ENCODE data around the gene ZFR2. TPM values are rescaled to one million over a fixed set of nuclear protein-coding genes. Genes with fewer than 3 reads are reported as not detected.

ZFR2 gene
- polyA plus RNA-seq, 5 donors = 0.22 to 0.43 (median 0.26) TPM

DNA sequence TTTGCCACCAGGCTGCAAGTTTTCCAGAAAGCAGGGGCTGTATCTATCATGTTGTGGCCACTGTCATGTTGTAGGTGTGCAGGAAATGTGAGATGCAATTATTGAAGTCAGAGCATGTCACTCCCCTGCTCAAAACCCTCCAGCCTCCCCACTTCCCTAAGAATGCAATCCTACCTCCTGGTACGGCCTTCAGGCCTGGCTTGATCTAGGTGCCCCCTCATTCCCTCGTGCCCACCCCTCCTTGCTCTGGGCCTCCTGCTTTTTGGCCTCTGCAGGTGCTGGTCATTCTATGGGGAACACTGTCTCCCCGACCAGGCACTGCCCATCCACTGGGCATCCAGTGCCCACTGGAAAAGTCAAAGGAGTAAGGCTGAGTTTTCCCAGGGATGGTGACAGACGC is 54.2 kb downstream of the ZFR2 start:
- no peak for DNase-seq

DNA sequence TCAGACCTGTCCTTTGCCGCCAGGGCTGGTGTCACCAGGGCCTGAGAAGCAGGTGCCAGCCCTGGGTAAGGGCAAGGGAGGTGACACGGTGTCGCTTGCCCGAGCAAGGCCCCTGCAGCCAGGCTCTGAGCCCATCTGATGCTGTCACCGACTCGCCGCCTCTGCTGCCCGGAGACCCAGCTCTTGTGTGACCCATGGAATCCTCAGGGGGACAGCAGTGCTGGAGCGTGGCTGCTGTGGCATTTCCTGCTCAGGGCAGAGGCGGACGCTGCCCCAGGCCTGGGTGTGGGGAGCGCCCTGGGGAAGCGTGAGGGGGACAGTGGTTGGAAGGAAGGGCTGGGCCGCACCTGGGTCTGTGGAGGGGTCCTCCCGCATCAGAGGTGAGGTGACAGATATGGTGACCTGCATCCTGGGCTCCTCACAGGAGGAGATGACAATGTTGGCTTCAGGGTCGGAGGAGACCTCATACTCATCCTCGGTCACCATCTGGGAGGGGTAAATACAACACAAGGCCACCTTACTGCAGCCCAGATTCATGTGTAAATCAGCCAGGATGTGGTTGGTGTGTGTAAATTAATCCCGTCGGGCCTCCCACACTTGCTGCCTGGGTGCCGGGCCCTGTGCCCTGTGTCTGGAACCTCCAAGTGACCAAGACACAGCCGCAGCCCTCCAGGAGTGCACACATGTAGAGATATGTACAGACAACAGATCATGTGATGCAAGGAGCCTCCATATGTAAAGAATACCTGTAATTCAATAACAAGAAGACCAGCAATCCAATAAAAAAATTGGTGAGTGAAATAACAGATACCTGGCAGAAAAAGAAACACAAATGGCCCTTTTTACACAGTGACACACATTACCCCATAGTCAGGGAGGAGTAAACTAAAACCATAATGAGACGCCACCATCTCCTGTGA is 55.1 kb downstream of the ZFR2 start:
- no peak for DNase-seq

DNA sequence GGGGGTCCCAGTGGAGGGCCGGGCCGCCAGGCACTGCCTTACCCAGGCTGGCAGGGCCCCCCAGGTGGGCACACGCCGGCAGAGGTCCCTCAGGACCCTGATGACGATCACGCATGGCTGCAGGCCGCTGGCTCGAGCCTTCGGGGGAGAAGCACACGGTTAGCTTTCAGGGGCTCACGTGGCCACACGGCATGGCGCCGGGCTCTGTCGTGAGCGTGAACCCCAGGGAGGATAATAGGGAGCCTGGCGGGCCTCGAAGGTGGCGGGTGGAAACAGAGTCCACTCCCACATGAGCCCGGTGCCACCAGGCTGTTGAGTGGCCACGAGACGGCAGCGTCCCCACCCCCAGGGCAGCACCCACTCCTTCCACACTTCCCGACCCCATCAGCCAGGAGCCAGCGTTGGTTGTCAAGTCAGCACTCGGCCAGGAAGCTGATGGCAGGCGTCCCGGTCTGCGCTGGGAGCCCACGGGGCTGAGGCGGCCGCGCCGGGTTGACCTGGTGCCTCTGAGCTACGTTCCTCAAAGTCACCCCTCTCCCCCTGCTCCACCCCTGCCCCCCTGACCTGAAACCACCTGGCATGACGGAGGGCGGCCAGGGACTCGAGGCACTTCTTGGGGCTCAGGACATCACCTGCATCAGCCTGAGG is 58.0 kb downstream of the ZFR2 start:
- no peak for DNase-seq

DNA sequence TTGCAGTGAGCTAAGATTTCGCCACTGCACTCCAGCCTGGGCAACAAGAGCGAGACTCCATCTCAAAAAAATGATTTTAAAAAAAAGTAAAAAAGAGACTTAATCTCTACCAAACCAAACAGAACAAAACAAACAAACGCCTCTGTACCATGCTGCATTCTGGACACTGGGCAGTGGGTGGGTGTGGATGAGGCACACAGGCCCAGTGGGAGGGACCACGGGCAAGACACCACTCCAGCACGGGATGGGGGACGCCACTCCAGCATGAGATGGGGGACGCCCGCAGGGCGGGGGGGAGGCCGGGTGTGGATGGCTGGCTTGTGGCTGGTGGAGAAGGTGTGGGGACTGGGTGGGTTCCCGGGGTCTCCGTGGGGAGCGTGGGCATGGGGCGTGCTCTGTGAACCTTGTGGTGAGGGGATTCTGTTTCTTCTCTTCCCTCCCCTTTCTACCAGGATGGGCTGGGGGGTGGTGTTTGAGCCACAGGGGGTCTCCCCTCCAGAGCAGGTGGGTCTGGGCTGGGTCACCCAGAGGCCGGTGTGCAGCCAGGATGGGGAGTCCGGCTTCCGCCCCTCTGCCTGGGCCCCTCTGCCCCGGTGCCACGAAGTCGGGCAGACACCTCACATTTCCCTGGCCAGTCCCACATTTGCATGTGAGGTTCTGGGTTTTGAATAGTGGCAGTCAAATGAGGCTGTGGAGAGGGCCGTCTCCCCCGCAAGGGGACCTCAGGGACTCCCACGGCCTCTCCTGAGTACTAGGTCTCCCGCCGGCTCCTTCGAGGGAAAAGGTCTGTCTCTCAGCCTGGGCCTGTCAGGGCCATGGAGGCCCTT is 58.7 kb downstream of the ZFR2 start:
- no peak for DNase-seq

DNA sequence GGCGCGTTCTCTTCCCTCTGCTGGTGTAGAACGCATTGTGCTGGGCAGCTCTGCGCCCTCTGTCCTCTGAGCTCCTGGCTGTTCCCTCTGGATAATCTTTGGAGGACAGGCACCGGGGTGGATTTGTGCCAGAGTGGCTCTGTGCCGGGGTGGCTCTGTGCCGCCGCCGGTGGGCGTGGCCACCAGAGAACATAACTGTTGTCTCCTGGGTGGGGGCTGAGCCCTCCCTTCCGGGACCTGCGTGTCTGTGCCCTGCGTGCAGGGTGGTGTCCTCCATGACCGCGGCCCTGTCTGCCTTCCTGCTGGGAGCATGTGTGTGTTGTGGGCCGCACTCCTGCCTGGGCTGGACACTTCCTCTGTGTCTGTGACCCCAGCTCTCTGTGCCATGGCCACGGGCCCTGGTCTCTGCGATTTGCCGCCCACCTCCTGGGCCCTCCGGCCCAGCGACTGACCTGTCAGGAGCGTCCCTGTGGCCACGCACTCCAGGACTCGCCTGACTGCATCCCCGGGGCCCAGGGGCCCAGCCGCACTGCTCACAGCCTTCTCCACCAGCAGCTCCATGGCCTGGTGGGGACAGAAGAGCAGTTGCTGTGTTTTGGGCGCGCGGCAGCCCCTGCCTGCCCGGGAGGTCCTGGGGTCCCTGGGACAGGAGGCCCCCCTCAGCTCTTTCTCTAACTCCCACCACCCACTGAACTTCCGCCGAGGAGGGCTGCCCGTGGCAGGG is 60.3 kb downstream of the ZFR2 start:
- DNase-seq = no peak

DNA sequence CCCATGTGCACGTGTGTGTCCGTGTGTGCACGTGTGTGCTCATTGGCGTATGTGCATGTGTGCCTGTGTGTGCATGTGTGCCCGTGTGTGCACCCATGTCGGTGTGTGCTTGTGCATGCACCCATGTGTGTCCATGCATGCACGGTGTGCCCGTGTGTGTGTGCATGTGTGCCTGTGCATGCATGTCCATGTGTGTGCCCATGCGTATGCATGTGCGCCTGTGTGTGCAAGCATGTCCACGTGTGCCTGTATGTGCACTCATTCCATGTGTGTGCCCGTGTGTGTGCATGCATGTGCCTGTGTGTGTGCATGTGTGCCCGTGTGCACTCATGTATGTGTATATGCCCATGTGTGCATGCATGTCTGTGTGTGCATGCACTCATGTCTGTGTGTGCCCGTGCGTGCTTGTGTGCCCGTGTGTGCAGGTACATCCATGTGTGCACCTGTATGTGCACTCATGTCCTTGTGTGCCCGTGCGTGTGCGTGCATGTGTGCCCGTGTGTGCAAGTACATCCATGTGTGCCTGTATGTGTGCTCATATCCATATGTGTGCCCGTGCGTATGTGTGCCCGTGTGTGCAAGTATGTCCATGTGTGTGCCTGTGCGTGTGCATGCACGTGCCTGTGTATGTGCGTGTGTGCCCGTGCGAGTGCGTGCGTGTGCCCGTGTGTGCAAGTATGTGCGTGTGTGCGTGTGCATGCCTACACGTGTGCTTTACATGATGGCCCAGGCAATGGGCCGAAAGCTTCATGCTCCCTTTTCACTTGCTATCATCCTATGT is 61.1 kb downstream of the ZFR2 start:
- no peak for DNase-seq

DNA sequence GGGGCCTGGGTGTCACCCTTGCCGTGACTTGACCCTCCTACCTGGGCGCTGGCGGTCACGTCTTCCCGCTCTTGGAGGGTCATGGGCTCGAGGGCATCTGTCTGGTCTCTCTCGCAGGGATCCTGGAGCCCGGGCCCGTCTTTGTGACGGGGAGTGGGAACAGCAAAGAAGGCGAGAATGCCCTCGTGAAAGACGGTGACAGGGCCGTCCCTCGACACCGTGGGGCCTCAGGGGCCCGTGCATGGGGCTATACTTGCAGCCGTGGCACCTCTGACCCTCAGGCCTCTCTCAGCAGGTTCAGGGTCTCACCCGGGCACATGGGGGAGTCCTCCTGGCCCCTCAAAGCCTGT is 61.7 kb downstream of the ZFR2 start:
- DNase-seq = no peak

DNA sequence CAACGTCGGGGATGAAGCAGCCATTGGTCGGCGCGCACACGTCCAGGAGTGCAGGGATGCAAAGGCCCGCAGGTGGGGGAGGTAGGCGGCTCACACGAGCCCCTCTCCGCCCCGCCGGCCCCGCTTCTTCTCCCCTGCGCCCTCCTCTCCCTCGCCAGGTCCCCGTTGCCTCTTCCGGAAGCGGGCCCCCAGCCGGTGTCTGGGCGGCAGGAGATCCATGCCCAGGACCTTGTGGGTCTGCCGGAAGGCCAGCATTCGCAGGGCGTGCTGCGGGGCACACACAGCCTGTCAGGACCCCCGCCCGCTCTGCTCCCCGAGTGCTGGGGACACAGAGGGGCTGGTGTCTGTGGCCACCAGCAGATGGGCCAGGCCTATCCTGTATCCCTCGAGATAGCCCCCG is 63.0 kb downstream of the ZFR2 start:
- DNase-seq = no peak

DNA sequence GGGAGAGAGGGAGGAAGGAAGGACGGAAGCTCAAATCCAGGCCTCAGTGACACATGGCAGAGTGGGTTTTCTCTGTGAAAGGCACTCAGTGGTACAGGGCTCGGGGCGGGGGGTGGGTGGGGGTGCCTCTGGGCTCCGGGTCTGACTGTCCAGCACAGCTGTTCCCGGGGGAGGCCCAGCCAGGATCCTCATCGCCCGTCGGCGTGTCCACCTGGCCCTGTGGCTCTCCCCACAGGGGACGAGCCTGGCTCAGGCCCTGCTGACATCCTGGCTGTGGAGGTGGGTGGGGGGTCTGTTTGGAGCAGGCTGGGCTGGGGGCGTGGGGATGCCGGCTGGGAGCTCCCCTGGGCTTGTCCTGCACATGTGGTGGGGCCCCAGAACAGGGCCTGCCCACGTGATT is 64.4 kb downstream of the ZFR2 start:
- DNase-seq = no peak

DNA sequence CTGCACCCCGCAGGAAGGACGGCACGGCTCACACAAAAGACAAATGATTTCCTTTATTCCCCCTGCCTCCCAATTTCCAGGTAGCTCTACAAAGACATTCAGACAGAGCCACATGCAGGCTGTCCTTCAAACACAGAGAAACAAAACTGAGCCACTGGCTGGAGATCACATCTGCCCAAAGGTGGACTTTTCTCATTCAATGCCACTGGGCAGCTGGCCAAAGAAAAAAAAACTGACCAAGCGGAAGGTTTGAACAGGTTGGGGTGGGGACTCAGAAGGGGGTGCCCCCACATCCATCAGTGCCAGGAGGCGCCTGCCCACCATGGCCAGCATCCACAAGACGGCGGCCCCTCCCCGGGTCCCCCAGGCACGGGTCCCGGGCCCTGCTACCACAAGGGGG is 64.9 kb downstream of the ZFR2 start:
- no peak for DNase-seq

DNA sequence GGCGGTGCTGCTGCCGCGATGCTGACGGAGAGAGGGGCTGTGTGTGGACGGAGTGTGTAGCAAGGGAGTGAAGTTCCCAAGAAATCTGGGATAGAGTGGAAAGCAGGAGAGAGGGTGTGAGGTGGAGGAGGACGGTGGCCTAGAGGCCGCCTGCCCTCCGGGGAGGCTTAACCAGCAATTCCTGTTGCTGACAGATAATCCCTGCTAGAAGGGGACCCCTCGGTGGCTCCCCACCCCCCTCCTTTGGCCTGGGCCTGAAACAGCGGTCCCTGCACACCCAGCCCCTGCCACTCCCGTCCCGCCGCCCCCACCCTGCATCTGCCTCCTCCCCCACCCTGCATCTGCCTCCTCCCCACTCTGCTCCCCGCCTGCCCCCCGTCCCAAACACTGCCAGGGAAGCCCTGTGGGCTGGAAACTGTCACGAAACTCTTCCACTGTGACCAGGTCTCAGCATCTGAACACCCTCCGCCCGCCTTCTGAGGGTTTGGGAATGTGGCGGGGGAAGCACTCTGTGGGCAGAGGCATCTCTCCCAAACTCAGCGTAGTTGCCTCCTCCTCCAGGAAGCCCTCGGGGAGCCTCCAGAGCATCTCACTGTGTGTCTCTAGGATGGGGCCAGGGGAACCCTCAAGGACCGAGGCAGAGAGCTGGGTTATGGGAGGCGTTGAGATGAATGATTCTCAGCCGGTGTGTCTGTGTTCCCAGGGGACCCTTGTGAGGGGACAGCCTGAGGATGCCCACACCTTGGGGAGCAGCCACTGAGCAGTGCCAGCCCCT is 65.5 kb downstream of the ZFR2 start:
- DNase-seq = no peak

DNA sequence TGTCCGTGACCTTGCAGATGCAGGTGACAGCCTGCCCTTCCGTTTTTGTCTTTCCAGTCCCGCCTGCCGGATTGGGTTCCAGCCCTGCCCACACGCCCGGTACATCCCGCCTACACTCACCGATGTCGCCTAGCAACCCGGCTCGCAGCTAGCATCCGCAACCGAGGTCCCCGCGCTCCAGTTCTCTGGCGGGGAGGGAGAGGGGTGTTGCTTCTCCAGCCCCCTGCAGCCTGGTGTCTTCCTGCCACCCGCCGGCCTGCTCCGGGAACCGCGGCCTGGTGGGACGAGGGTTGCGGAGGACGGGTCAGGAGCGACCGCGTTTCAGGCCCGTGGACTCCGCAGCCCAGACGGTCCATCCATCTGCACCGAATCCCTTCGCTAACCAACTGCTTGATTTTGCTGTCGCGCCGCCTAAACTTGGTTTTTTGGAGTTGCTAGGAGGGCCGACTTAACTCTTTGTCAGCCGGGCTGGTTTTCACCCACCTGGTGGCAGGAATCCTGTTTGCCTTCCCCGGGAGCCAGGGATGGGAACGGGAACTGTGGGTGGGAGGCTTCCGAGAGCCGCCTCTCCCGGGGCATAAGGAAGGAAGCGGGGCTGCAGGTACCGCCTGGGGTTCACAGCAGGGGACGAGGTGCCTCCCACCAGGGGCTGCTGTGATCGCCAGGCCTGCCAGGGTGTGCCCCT is 67.3 kb downstream of the ZFR2 start:
- peak; percentile 9 to 15 for DNase-seq

DNA sequence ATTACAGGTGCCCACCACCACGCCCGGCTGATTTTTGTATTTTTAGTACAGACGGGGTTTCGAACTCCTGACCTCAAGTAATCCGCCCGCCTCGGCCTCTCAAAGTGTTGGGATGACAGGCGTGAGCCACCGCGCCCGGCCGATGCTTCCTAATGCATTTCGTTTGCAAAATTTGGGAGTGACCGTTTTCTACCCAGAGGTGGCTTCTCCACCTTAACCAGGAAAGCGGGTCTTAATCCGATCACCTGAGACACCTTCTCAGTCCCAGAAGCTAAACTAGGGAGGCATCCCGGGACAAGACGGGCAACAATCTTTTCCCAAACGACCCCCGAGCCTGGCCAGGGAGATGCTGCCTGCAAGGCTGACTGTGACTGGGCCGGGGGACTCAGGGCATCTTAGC is 67.8 kb downstream of the ZFR2 start:
- no peak for DNase-seq

DNA sequence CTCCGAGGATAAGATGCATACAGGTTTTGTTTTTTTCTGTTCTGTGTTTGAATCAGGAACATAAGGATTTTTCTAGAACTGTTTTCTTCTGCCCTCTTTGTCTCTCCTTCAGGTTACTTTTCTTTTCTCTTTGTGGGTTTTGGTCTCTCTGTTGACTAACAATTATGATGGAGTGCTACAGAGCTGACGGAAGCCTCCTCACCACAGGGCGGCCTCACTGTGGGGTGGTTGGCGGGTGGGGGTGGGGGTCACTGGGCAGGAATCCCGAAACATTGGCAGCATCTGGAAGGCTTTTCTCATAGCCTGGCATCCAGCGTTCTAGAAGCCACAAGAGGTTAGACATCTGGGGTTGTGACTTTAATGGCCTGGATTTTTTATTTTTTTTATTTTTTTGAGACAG is 70.7 kb downstream of the ZFR2 start:
- DNase-seq = no peak

DNA sequence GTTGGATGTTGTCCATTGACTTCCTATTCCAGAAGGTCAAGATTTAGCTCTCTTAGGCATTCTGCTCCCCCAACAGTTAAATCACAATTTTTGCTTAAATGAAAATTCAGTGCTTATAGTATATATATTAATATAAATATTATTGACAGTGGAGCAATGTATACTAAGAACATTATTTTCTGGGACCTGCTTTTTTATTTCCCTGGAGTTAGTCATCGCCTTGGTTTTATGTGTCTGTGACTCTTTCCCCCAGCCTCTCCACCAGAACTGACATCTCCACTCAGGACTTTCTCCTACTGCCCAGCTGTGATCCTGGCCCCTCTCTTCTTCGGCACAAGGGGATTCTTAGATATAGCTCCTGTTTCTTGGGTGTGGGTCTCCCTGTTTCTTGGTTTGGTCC is 72.5 kb downstream of the ZFR2 start:
- DNase-seq = no peak

DNA sequence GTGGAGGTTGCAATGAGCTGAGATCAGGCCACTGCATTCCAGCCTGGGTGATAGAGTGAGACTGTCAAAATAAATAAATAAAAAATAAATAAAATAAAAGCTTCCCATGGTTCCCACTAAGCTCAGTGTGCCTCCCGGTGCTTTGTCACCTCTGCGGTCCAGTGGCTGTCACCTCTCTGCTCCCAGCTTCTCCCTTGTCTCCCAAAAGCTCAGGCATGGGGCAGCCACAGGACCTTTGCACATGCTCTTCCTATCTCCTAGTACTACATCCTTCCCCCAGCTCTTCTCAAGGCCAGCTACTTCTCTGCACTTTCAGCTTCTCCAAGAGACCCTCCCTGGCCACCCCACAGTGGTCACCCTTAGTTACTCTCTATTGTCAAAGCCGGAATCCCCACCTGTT is 75.0 kb downstream of the ZFR2 start:
- DNase-seq = no peak

DNA sequence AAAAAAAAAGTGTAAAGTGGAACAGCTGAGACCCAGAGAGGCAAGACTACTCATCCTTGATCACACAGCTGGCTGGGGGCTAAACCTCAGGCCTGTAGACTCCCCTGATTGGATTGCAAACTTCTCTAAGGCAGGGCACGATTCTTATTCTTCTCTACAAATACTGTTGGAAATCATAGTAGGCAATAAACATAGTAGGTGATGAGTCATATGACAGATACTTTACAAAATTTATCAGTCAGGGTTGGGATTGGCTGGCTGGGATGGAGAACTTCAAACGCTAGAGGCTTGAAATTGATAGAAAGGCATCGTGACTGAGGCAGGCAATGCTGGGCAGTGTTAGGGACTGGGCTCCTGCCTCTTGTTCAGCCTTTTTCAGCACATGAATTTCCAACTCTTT is 76.7 kb downstream of the ZFR2 start:
- DNase-seq = no peak

DNA sequence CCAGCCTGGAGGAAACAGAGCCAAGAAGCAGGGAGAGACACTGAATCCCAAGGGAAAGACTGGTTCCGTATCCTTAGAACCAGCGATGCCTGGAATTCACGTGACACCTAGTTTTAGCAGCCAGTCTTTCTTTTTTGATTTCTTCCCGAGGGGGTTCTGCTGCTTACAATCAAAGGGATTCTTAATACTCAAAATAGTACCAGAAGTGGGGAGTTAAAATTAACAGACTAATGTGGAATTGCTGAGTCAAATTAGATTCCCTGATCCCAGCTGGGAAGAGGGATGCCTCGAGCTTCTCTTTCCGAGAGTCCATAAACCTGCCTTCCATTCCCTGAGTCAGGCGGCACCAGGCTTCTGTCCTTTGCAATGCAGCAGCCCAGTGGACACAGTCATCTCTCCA is 77.9 kb downstream of the ZFR2 start:
- DNase-seq = no peak

DNA sequence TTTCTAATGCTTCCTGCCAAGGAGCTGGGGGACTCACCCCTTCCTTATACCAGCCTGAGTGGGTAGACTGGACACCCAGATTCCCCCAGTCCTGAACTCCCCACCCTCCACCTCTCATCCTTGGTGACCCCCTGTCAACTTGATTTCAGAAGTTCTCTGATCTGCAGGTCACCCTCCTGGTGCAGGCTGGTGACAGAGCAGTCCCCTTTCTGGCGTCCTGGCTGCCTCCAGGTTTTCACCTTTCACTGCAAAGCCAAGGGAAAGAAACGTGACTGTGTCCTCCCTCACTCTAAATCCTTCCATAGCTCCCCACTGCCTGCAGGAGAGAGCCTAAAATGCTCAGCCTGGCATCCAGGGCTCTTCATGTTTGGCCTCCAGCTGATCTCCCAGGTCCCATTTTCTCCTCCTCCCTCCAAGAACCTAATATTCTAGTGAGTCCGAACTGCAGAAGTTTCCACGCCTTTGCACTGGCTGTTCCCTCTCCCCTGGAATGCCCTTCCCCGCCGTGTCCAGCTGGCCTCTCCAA is 78.6 kb downstream of the ZFR2 start:
- no peak for DNase-seq
